Activated effector memory CD4-positive, alpha-beta T cell treated with anti-CD3 and anti-CD28 coated beads, Interleukin-2, amount 50 U/mL, for 16 hours (primary cell): ENCODE results near the gene SULT1A2.
"Not testable (repeated sequence)": the region's sequence is repeated elsewhere in the genome, so short reads cannot be mapped to it uniquely, and the experiment has no call there.

ENCODE experiments used
- DNase-seq: peaks from one replicate; pipeline ENCODE4 v3.0.0-alpha.2; 2020

The SULT1A2 gene

GRCh38 chr16:28554634-28555423 is 42.0 kb downstream of the SULT1A2 start:
- no peak for DNase-seq

GRCh38 chr16:28553776-28554633 is 42.8 kb downstream of the SULT1A2 start, which contains the start of gene SGF29:
TSS of gene SGF29 (plus strand) at chr16:28553920. CDS start at chr16:28581070, 27,150 bp downstream.
- peak; percentile 97 for DNase-seq

- no peak for DNase-seq
These were observed 47.5 kb downstream of the SULT1A2 start for GRCh38 chr16:28549301-28549899.

- no peak for DNase-seq
These were observed 48.5 kb downstream of the SULT1A2 start for GRCh38 chr16:28548306-28548802.

GRCh38 chr16:28546626-28547025 is 50.2 kb downstream of the SULT1A2 start:
- DNase-seq, result no peak

- not testable (repeated sequence) for DNase-seq
These were observed 50.9 kb downstream of the SULT1A2 start for GRCh38 chr16:28545964-28546363.

- no peak for DNase-seq
These were observed 51.9 kb downstream of the SULT1A2 start for GRCh38 chr16:28544998-28545397.

GRCh38 chr16:28543072-28543471 is 53.8 kb downstream of the SULT1A2 start:
- no peak for DNase-seq

GRCh38 chr16:28542646-28543045 is 54.2 kb downstream of the SULT1A2 start:
- DNase-seq, result no peak
